ENCODE results near the gene WNT2B. TPM values are rescaled to one million over a fixed set of nuclear protein-coding genes. Genes with fewer than 3 reads are reported as not detected.

The WNT2B gene
- total RNA-seq, 1 experiment from 2014 or later = 5.8 TPM

DNA sequence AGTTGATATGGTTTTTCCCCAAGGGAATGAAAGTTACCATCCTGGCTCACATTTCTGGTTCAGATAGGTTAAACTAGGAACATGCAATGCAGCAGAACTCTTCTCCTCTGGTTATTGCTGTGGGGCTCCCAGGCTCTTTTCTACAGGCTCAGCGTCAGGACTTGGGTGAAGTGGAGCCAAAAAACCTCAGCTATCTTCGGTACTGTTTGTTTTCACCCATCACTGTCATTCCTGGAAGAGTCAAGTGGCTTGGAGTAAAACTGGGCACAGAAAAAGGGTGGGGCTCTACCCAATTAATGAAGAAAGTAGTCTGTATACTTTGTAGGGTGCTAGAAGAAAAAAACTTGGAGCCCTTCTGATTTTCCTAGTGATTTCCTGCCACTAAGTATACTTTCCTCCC is 9.4 kb downstream of the WNT2B start:
- DNase-seq = no peak
- CTCF ChIA-PET = no interaction called here
- Mint-ChIP-seq H3K4me1 (ENCODE audit: low read depth, unreplicated experiment) (peaks cover 12% of the 10 kb centered on the region), H3K27me3 (ENCODE audit: unreplicated experiment) (no peaks in the 10 kb centered on the region), H3K4me3 (ENCODE audit: low read depth, unreplicated experiment) (no peak overlapping the region), H3K9me3 (ENCODE audit: low read depth, unreplicated experiment) (no peaks in the 10 kb centered on the region), H3K27ac (ENCODE audit: unreplicated experiment) (no peak overlapping the region), H3K36me3 (ENCODE audit: insufficient read depth, unreplicated experiment) (no peaks in the 10 kb centered on the region)
- no TSS peak for BruUV-seq (replicated peaks)
- TF ChIP-seq, protein P1, sequence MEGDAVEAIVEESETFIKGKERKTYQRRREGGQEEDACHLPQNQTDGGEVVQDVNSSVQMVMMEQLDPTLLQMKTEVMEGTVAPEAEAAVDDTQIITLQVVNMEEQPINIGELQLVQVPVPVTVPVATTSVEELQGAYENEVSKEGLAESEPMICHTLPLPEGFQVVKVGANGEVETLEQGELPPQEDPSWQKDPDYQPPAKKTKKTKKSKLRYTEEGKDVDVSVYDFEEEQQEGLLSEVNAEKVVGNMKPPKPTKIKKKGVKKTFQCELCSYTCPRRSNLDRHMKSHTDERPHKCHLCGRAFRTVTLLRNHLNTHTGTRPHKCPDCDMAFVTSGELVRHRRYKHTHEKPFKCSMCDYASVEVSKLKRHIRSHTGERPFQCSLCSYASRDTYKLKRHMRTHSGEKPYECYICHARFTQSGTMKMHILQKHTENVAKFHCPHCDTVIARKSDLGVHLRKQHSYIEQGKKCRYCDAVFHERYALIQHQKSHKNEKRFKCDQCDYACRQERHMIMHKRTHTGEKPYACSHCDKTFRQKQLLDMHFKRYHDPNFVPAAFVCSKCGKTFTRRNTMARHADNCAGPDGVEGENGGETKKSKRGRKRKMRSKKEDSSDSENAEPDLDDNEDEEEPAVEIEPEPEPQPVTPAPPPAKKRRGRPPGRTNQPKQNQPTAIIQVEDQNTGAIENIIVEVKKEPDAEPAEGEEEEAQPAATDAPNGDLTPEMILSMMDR (IDR thresholded peaks at IDR 0.05; ENCODE audit: unreplicated experiment) = no peak
- intact Hi-C loops (cut with micrococcal nuclease; ENCODE audit: unreplicated experiment) = no loop called here

DNA sequence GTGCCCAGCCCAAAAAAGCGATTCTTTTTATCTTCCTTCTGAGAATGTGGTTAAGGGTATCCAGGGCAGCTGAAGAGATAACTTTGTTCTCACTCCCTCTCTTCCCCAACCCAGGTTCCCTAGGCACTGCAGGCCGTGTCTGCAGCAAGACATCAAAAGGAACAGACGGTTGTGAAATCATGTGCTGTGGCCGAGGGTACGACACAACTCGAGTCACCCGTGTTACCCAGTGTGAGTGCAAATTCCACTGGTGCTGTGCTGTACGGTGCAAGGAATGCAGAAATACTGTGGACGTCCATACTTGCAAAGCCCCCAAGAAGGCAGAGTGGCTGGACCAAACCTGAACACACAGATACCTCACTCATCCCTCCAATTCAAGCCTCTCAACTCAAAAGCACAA is 11.4 kb downstream of the WNT2B start:
- Mint-ChIP-seq H3K4me1 (ENCODE audit: low read depth, unreplicated experiment) (peaks cover 9% of the 10 kb centered on the region), H3K4me3 (ENCODE audit: low read depth, unreplicated experiment) (no peak overlapping the region), H3K27ac (ENCODE audit: unreplicated experiment) (no peak overlapping the region), H3K27me3 (ENCODE audit: unreplicated experiment) (no peaks in the 10 kb centered on the region), H3K36me3 (ENCODE audit: insufficient read depth, unreplicated experiment) (peaks cover 4% of the 10 kb centered on the region), H3K9me3 (ENCODE audit: low read depth, unreplicated experiment) (no peaks in the 10 kb centered on the region)
- BruUV-seq (replicated peaks) = no TSS peak
- DNase-seq = no peak
- TF ChIP-seq, protein P1 (IDR thresholded peaks at IDR 0.05; ENCODE audit: unreplicated experiment) = no peak
- intact Hi-C loops (cut with micrococcal nuclease; ENCODE audit: unreplicated experiment) = no loop called here
- CTCF ChIA-PET = no interaction called here

- H3K36me3 Mint-ChIP-seq (ENCODE audit: insufficient read depth, unreplicated experiment) = peaks cover 4% of the 10 kb centered on the region
- CTCF ChIA-PET = interaction anchor here (1.6 kb wide), 1 partner anchor 21 kb away, joined by 3 read pairs; no protein-coding TSS in a partner anchor
- H3K27ac Mint-ChIP-seq (ENCODE audit: unreplicated experiment) = no peak overlapping the region
- BruUV-seq (replicated peaks) = no TSS peak
- TF ChIP-seq, protein P1 (IDR thresholded peaks at IDR 0.05; ENCODE audit: unreplicated experiment) = no peak
- H3K4me1 Mint-ChIP-seq (ENCODE audit: low read depth, unreplicated experiment) = no peaks in the 10 kb centered on the region
- no peak overlapping the region for H3K4me3 Mint-ChIP-seq (ENCODE audit: low read depth, unreplicated experiment)
- intact Hi-C loops (cut with micrococcal nuclease; ENCODE audit: unreplicated experiment) = no loop called here
- H3K9me3 Mint-ChIP-seq (ENCODE audit: low read depth, unreplicated experiment) = no peaks in the 10 kb centered on the region
- DNase-seq = no peak
- H3K27me3 Mint-ChIP-seq (ENCODE audit: unreplicated experiment) = no peaks in the 10 kb centered on the region
Observed at GRCh38 chr1:112522621-112523020, 13.9 kb downstream of the WNT2B start.

- Mint-ChIP-seq H3K9me3 (ENCODE audit: low read depth, unreplicated experiment) (no peaks in the 10 kb centered on the region), H3K27ac (ENCODE audit: unreplicated experiment) (no peak overlapping the region), H3K36me3 (ENCODE audit: insufficient read depth, unreplicated experiment) (peaks cover 4% of the 10 kb centered on the region), H3K27me3 (ENCODE audit: unreplicated experiment) (no peaks in the 10 kb centered on the region), H3K4me3 (ENCODE audit: low read depth, unreplicated experiment) (no peak overlapping the region), H3K4me1 (ENCODE audit: low read depth, unreplicated experiment) (no peaks in the 10 kb centered on the region)
- intact Hi-C loops (cut with micrococcal nuclease; ENCODE audit: unreplicated experiment) = no loop called here
- DNase-seq = no peak
- TF ChIP-seq, protein P1 (IDR thresholded peaks at IDR 0.05; ENCODE audit: unreplicated experiment) = no peak
- no TSS peak for BruUV-seq (replicated peaks)
- CTCF ChIA-PET = no interaction called here
Observed at GRCh38 chr1:112524251-112524650, 15.5 kb downstream of the WNT2B start.
